Measurements from ENCODE around the gene EYS.

EYS gene

GRCh38 chr6:64301307-64302236, 1405.5 kb downstream of the EYS start:
- TF ChIP-seq FOXP2 (optimal IDR thresholded peaks at IDR 0.05; ENCODE audit: borderline replicate concordance, extremely low read depth, extremely low read length, insufficient read depth) (no peak), POLR2AphosphoS5 (IDR thresholded peaks at IDR 0.05; ENCODE audit: low read depth, low read length) (no peak), TAF1 (IDR thresholded peaks at IDR 0.05; ENCODE audit: borderline replicate concordance, insufficient read depth, low read length) (no peak), SIN3A (IDR thresholded peaks at IDR 0.05; ENCODE audit: borderline replicate concordance, insufficient read depth, low read length) (no peak), REST (IDR thresholded peaks at IDR 0.05; ENCODE audit: insufficient read depth in 1 of 2, low read depth in 2 of 2, low read length in 2 of 2) (no peak)

GRCh38 chr6:64299176-64299575, 1407.8 kb downstream of the EYS start:
- TF ChIP-seq SIN3A (IDR thresholded peaks at IDR 0.05; ENCODE audit: borderline replicate concordance, insufficient read depth, low read length) (no peak), REST (IDR thresholded peaks at IDR 0.05; ENCODE audit: insufficient read depth in 1 of 2, low read depth in 2 of 2, low read length in 2 of 2) (no peak), FOXP2 (optimal IDR thresholded peaks at IDR 0.05; ENCODE audit: borderline replicate concordance, extremely low read depth, extremely low read length, insufficient read depth) (no peak), POLR2AphosphoS5 (IDR thresholded peaks at IDR 0.05; ENCODE audit: low read depth, low read length) (no peak)

GRCh38 chr6:64294034-64294433, 1413.0 kb downstream of the EYS start:
- TF ChIP-seq REST (IDR thresholded peaks at IDR 0.05; ENCODE audit: insufficient read depth in 1 of 2, low read depth in 2 of 2, low read length in 2 of 2), result no peak
- no peak for TF ChIP-seq TAF1 (IDR thresholded peaks at IDR 0.05; ENCODE audit: borderline replicate concordance, insufficient read depth, low read length)
- no peak for TF ChIP-seq FOXP2 (optimal IDR thresholded peaks at IDR 0.05; ENCODE audit: borderline replicate concordance, extremely low read depth, extremely low read length, insufficient read depth)
- no peak for TF ChIP-seq SIN3A (IDR thresholded peaks at IDR 0.05; ENCODE audit: borderline replicate concordance, insufficient read depth, low read length)
- TF ChIP-seq POLR2AphosphoS5 (IDR thresholded peaks at IDR 0.05; ENCODE audit: low read depth, low read length), result no peak

- TF ChIP-seq POLR2AphosphoS5 (IDR thresholded peaks at IDR 0.05; ENCODE audit: low read depth, low read length) (no peak), FOXP2 (optimal IDR thresholded peaks at IDR 0.05; ENCODE audit: borderline replicate concordance, extremely low read depth, extremely low read length, insufficient read depth) (no peak), SIN3A (IDR thresholded peaks at IDR 0.05; ENCODE audit: borderline replicate concordance, insufficient read depth, low read length) (no peak), REST (IDR thresholded peaks at IDR 0.05; ENCODE audit: insufficient read depth in 1 of 2, low read depth in 2 of 2, low read length in 2 of 2) (no peak), TAF1 (IDR thresholded peaks at IDR 0.05; ENCODE audit: borderline replicate concordance, insufficient read depth, low read length) (no peak)
These were observed 1413.7 kb downstream of the EYS start for GRCh38 chr6:64293298-64293697.
